ENCODE results near the gene RNF150.

The RNF150 gene

GRCh38 chr4:140935254-140935653 is 198.0 kb downstream of the RNF150 start:
- H3K4me1 ChIP-seq (ENCODE audit: insufficient read depth, low read length) = no peaks in the 10 kb centered on the region
- no peaks in the 10 kb centered on the region for H3K27me3 ChIP-seq (ENCODE audit: insufficient read depth, low read length)
- no peak overlapping the region for H3K9ac ChIP-seq (ENCODE audit: low read depth, low read length)
- 90% methylated on average over 4 of the region's 4 CpGs for WGBS
- H3K9me3 ChIP-seq (ENCODE audit: insufficient read depth, low read depth, low read length) = no peaks in the 10 kb centered on the region
- no peak overlapping the region for H3K27ac ChIP-seq (ENCODE audit: low read depth, low read length)
- no peak overlapping the region for H3K4me3 ChIP-seq (ENCODE audit: low read length)
- H3K36me3 ChIP-seq (ENCODE audit: insufficient read depth, low read length) = no peaks in the 10 kb centered on the region

GRCh38 chr4:140932501-140933045 is 200.7 kb downstream of the RNF150 start:
- no peaks in the 10 kb centered on the region for H3K27me3 ChIP-seq (ENCODE audit: insufficient read depth, low read length)
- no peak overlapping the region for H3K4me3 ChIP-seq (ENCODE audit: low read length)
- no peaks in the 10 kb centered on the region for H3K36me3 ChIP-seq (ENCODE audit: insufficient read depth, low read length)
- H3K9me3 ChIP-seq (ENCODE audit: insufficient read depth, low read depth, low read length) = no peaks in the 10 kb centered on the region
- H3K4me1 ChIP-seq (ENCODE audit: insufficient read depth, low read length) = no peaks in the 10 kb centered on the region
- no peak overlapping the region for H3K9ac ChIP-seq (ENCODE audit: low read depth, low read length)
- WGBS = 98% methylated on average over 2 of the region's 2 CpGs
- no peak overlapping the region for H3K27ac ChIP-seq (ENCODE audit: low read depth, low read length)

- Histone ChIP-seq H3K4me3 (ENCODE audit: low read length) (no peak overlapping the region), H3K27ac (ENCODE audit: low read depth, low read length) (no peak overlapping the region), H3K9ac (ENCODE audit: low read depth, low read length) (no peak overlapping the region), H3K4me1 (ENCODE audit: insufficient read depth, low read length) (no peaks in the 10 kb centered on the region), H3K36me3 (ENCODE audit: insufficient read depth, low read length) (no peaks in the 10 kb centered on the region), H3K9me3 (ENCODE audit: insufficient read depth, low read depth, low read length) (no peaks in the 10 kb centered on the region), H3K27me3 (ENCODE audit: insufficient read depth, low read length) (no peaks in the 10 kb centered on the region)
- WGBS = 92% methylated on average over 2 of the region's 2 CpGs
Measured at GRCh38 chr4:140931911-140932310, 201.4 kb downstream of the RNF150 start.

GRCh38 chr4:140930557-140930956 is 202.7 kb downstream of the RNF150 start:
- Histone ChIP-seq H3K27me3 (ENCODE audit: insufficient read depth, low read length) (no peaks in the 10 kb centered on the region), H3K36me3 (ENCODE audit: insufficient read depth, low read length) (no peaks in the 10 kb centered on the region), H3K9ac (ENCODE audit: low read depth, low read length) (no peak overlapping the region), H3K4me1 (ENCODE audit: insufficient read depth, low read length) (no peaks in the 10 kb centered on the region), H3K27ac (ENCODE audit: low read depth, low read length) (no peak overlapping the region), H3K9me3 (ENCODE audit: insufficient read depth, low read depth, low read length) (no peaks in the 10 kb centered on the region), H3K4me3 (ENCODE audit: low read length) (no peak overlapping the region)
- WGBS = 95% methylated on average over 7 of the region's 7 CpGs

GRCh38 chr4:140930011-140930410 is 203.3 kb downstream of the RNF150 start:
- Histone ChIP-seq H3K9ac (ENCODE audit: low read depth, low read length) (no peak overlapping the region), H3K4me1 (ENCODE audit: insufficient read depth, low read length) (no peaks in the 10 kb centered on the region; the same call in 1 of the 2 replicates), H3K27me3 (ENCODE audit: insufficient read depth, low read length) (no peaks in the 10 kb centered on the region), H3K4me3 (ENCODE audit: low read length) (no peak overlapping the region), H3K27ac (ENCODE audit: low read depth, low read length) (no peak overlapping the region), H3K9me3 (ENCODE audit: insufficient read depth, low read depth, low read length) (no peaks in the 10 kb centered on the region), H3K36me3 (ENCODE audit: insufficient read depth, low read length) (no peaks in the 10 kb centered on the region)
- 83% methylated on average over 3 of the region's 3 CpGs for WGBS

- peaks cover 5% of the 10 kb centered on the region; the same call in 1 of the 2 replicates for H3K4me1 ChIP-seq (ENCODE audit: insufficient read depth, low read length)
- no peaks in the 10 kb centered on the region for H3K9me3 ChIP-seq (ENCODE audit: insufficient read depth, low read depth, low read length)
- H3K4me3 ChIP-seq (ENCODE audit: low read length) = no peak overlapping the region
- H3K27ac ChIP-seq (ENCODE audit: low read depth, low read length) = no peak overlapping the region
- H3K9ac ChIP-seq (ENCODE audit: low read depth, low read length) = no peak overlapping the region
- H3K27me3 ChIP-seq (ENCODE audit: insufficient read depth, low read length) = no peaks in the 10 kb centered on the region
- WGBS = 60% methylated on average over 3 of the region's 3 CpGs
- no peaks in the 10 kb centered on the region for H3K36me3 ChIP-seq (ENCODE audit: insufficient read depth, low read length)
Measured at GRCh38 chr4:140928880-140929279, 204.4 kb downstream of the RNF150 start.

- 89% methylated on average over 2 of the region's 2 CpGs for WGBS
- no peak overlapping the region for H3K27ac ChIP-seq (ENCODE audit: low read depth, low read length)
- no peak overlapping the region for H3K9ac ChIP-seq (ENCODE audit: low read depth, low read length)
- H3K4me3 ChIP-seq (ENCODE audit: low read length) = no peak overlapping the region
- peaks cover 5% of the 10 kb centered on the region; the same call in 1 of the 2 replicates for H3K4me1 ChIP-seq (ENCODE audit: insufficient read depth, low read length)
- H3K27me3 ChIP-seq (ENCODE audit: insufficient read depth, low read length) = no peaks in the 10 kb centered on the region
- H3K36me3 ChIP-seq (ENCODE audit: insufficient read depth, low read length) = no peaks in the 10 kb centered on the region
- H3K9me3 ChIP-seq (ENCODE audit: insufficient read depth, low read depth, low read length) = no peaks in the 10 kb centered on the region
Measured at GRCh38 chr4:140926672-140927071, 206.6 kb downstream of the RNF150 start.

- H3K27me3 ChIP-seq (ENCODE audit: insufficient read depth, low read length) = no peaks in the 10 kb centered on the region
- 91% methylated on average over 6 of the region's 6 CpGs for WGBS
- H3K36me3 ChIP-seq (ENCODE audit: insufficient read depth, low read length) = no peaks in the 10 kb centered on the region
- H3K4me1 ChIP-seq (ENCODE audit: insufficient read depth, low read length) = peaks cover 5% of the 10 kb centered on the region; the same call in 1 of the 2 replicates
- H3K4me3 ChIP-seq (ENCODE audit: low read length) = no peak overlapping the region
- no peak overlapping the region for H3K27ac ChIP-seq (ENCODE audit: low read depth, low read length)
- no peak overlapping the region for H3K9ac ChIP-seq (ENCODE audit: low read depth, low read length)
- no peaks in the 10 kb centered on the region for H3K9me3 ChIP-seq (ENCODE audit: insufficient read depth, low read depth, low read length)
Measured at GRCh38 chr4:140925417-140925816, 207.9 kb downstream of the RNF150 start.

GRCh38 chr4:140924761-140925392 is 208.4 kb downstream of the RNF150 start:
- no peaks in the 10 kb centered on the region for H3K36me3 ChIP-seq (ENCODE audit: insufficient read depth, low read length)
- H3K9ac ChIP-seq (ENCODE audit: low read depth, low read length) = no peak overlapping the region
- H3K27me3 ChIP-seq (ENCODE audit: insufficient read depth, low read length) = no peaks in the 10 kb centered on the region
- H3K4me3 ChIP-seq (ENCODE audit: low read length) = no peak overlapping the region
- no peak overlapping the region for H3K27ac ChIP-seq (ENCODE audit: low read depth, low read length)
- 46% methylated on average over 3 of the region's 3 CpGs for WGBS
- no peaks in the 10 kb centered on the region for H3K9me3 ChIP-seq (ENCODE audit: insufficient read depth, low read depth, low read length)
- peaks cover 5% of the 10 kb centered on the region; the same call in 1 of the 2 replicates for H3K4me1 ChIP-seq (ENCODE audit: insufficient read depth, low read length)

- 90% methylated on average over 3 of the region's 3 CpGs for WGBS
- no peak overlapping the region for H3K4me3 ChIP-seq (ENCODE audit: low read length)
- no peaks in the 10 kb centered on the region for H3K36me3 ChIP-seq (ENCODE audit: insufficient read depth, low read length)
- H3K27ac ChIP-seq (ENCODE audit: low read depth, low read length) = no peak overlapping the region
- H3K9ac ChIP-seq (ENCODE audit: low read depth, low read length) = no peak overlapping the region
- no peaks in the 10 kb centered on the region for H3K4me1 ChIP-seq (ENCODE audit: insufficient read depth, low read length)
- no peaks in the 10 kb centered on the region for H3K9me3 ChIP-seq (ENCODE audit: insufficient read depth, low read depth, low read length)
- no peaks in the 10 kb centered on the region for H3K27me3 ChIP-seq (ENCODE audit: insufficient read depth, low read length)
Measured at GRCh38 chr4:140906993-140907962, 226.0 kb downstream of the RNF150 start.

GRCh38 chr4:140904904-140905303 is 228.4 kb downstream of the RNF150 start:
- H3K9ac ChIP-seq (ENCODE audit: low read depth, low read length) = no peak overlapping the region
- H3K27ac ChIP-seq (ENCODE audit: low read depth, low read length) = no peak overlapping the region
- WGBS = 91% methylated on average over 2 of the region's 2 CpGs
- no peaks in the 10 kb centered on the region for H3K27me3 ChIP-seq (ENCODE audit: insufficient read depth, low read length)
- H3K36me3 ChIP-seq (ENCODE audit: insufficient read depth, low read length) = no peaks in the 10 kb centered on the region
- no peaks in the 10 kb centered on the region for H3K4me1 ChIP-seq (ENCODE audit: insufficient read depth, low read length)
- H3K9me3 ChIP-seq (ENCODE audit: insufficient read depth, low read depth, low read length) = no peaks in the 10 kb centered on the region
- H3K4me3 ChIP-seq (ENCODE audit: low read length) = no peak overlapping the region

Data from HUES64 (cell line).